HG03103 (cell line): ENCODE measurements around the gene FOXK1.

Experiments
- ATAC-seq: cut with Tn5 transposase; IDR thresholded peaks from one replicate; pipeline ENCODE4 v1.9.1; 2021; ENCODE audit warnings: low read depth; ENCODE audit not compliant: unreplicated experiment

Gene FOXK1

DNA sequence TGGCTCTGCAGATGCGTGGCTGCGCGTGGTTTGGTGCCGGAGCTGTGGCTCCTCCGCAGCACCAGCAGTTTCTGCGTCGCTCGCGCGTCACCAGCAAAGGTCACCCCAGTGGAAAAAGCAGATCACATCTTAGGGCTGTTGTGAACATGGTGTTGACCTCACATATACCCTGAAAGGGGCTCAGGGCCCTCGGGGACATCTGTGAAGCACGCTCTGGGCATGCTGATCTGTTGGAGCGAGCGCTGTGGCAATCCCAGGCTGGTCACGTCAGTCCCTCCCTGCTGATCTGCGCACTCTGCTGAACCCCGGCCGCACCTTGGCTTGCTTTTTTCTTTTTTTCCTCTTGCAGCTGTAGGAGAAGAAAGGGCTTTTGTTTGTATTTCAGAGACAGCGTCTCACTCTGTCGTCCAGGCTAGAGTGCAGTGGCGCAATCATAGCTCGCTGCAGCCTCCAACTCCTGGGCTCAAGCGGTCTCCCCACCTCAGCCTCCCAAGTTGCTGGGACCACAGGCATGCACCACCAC lies 60.0 kb downstream of the FOXK1 start:
- ATAC-seq = no peak

DNA sequence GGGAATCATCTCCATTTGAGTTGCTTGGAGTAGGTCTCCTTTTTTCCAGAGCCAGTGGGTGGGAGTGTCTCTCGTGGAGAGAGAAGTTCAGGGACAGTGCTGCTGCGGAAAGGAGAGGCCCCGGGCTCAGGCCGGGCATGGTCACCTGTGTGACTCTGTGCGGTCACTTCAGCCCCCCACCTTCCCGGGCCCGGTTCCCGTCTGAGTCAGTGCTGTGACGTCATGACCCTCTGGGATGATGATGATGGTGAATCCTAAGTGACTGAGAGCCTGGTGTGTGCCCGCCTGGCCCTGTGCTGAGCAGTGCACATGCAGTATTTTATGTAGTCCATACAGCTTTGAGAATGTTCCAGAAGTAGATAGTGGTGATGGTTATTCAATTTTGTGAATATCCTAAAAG lies 60.8 kb downstream of the FOXK1 start:
- no peak for ATAC-seq

DNA sequence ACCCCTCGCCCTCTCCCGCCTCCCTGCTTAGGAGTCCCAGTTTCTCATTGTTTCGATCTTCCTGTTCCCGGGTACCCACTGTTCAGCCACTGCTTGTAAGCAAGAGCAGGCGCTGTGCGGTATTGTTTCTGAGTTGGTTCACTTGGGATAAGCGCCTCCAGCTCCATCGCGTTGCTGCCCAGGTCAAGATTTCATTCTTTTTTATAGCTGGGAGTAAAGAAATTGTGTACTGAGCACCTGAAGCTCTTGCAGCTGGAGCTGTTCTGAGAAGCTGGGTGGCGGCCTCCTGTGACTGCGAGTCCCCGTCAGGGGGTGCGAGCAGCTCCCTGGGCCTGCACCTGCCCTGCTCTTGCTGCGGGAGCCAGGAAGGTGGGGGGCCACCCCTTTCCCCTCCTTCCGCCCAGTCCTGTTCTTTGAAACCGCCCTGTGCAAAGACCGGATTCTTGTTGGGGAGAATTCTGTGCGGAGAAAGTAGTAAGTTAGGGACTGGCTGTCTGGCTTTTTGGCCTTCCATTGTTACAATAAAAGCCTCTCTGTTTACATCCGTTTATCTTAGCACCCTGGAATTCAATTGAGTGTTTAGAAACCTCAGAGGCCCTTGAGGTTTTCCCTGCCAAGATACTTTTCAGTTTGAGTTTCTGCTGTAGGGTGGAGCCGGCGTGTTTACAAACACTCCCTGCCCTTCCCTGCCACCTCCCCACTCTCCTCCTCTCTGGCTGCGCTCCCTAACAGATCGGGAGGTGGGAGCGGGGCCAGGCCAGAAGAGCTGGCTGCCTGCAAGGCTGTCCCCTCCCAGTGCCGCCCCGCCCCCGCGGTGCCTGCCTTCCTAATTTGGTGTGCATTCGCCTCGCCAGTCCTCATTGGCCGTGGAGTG lies 62.5 kb downstream of the FOXK1 start:
- ATAC-seq = peak; percentile 67

DNA sequence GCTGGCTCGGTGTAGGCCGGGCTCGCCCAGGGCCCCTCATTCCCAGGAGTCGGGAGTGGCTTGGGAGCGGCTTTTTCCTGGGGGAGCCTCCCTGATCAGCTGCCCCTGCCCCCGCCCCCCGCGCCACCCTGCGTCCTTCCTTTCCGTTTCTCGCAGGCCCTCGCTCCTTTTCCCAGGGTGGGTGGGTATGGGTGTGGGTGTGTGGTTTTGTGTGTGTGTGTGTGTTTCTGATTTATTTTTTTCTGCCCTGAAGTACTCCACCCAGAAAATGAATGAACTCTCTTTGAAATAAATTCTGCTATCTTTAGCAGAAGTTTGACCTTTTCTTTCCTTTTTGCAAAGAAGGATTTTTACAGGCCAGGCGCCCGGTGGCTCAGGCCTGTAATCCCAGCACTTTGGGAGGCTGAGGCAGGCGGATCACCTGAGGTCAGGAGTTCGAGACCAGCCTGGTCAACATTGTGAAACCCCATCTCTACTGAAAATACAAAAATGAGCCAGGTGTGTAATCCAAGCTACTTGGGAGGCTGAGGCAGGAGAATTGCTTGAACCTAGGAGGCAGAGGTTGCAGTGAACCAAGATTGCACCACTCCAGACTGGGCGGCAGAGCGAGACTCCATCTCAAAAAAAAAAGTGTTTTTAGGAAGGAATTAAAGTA lies 63.3 kb downstream of the FOXK1 start:
- peak; percentile 13 for ATAC-seq

DNA sequence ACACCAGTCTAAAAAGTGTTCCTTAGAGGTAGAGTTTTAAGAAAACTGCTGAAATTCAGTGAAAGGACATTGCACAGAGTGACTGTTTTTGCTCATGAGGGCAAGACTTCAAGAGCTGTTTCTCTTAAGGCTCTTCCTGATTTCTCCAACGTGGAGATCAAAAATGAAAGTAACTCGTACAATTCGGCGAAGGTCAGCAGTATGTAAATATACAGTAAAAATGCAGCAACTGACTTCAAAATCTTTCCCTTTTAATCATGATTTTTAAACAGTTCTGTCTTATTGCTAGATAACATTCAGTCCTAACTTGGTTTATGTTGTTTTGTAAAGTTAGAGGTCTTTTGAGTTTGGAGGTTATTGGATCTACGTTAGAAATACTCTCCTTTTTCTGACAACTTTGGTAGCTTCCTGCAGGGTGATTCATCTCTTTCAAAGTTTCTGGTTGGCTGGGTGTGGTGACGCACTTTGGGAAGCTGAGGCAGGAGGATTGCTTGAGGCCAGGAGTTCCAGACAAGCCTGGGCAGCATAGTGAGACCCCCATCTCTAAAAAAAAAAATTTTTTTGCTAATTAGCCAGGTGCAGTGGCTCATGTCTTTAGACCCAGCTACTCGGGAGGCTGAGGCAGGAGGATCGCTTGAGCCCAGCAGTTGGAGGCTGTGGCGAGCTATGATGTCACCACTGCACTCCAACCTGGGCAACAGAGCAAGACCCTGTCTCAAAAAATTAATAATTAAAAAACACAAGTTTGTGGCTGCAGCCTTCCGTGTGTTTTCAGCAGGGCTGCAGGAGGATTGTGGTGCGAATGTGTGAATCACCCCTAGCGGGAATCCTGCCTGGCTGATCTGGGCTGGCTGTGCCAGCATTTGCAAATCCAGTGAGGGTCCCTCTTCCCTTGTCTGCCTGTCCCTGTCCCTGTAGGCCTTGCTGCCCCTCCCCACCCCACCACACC lies 64.2 kb downstream of the FOXK1 start:
- no peak for ATAC-seq

DNA sequence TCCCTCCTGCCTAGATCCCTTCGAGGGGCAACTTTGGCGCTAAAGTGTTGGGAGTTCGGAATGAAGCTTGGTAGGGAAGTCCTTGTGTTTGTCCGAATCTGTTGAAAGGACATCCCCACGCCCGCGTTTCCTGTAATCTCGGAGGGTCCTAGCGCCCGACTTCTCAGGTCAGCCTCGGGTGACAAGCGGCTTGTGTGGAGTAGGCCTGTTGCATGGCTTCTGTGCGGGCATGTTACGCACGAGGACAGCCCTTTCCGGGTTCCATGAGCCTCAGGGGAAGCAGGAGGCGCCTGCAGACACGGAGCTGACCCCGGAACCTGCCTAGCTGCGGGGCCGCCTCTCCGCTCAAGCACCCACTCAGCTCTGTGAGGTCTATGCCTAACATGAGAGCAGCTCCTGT lies 64.9 kb downstream of the FOXK1 start:
- ATAC-seq = no peak

DNA sequence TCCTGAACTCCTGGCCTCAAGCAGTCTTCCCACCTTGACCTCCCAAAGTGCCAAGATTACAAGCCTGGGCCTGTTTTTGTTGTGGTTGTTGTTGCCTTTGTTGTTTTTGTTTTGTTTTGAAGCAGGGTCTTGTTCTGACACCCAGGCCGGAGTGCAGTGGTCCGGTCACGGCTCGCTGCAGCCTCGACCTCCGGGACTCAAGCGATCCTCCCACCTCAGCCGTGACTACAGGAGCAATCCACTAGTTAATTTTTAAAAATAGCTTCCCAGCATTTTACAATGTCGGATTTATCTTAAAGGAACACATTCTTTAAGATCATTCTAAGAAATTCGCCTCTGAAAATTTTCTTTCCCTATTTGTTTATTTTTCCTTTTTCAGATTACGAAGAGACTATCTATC lies 65.7 kb downstream of the FOXK1 start:
- no peak for ATAC-seq

DNA sequence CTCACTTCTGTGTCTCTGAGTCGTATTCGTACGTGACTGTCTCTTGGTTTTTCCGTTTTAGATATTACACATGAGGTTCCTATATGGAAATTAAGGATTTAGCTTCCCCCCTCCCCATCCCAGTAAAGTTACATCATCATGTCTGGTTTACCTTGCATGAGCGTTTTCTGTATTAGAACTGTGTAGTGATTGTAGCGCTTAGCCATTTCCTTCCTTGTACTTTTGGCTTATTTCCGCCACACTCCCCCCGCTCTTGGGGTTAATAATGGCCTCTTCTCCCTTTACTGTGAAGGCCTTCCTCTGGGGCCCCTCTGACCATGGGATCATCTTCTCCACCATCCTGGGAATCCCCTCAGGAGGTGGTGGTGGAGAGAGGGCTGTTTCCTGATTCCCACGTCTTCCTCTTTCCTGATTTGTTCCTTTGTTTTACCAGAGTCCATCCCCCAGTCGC lies 66.2 kb downstream of the FOXK1 start:
- ATAC-seq = no peak

DNA sequence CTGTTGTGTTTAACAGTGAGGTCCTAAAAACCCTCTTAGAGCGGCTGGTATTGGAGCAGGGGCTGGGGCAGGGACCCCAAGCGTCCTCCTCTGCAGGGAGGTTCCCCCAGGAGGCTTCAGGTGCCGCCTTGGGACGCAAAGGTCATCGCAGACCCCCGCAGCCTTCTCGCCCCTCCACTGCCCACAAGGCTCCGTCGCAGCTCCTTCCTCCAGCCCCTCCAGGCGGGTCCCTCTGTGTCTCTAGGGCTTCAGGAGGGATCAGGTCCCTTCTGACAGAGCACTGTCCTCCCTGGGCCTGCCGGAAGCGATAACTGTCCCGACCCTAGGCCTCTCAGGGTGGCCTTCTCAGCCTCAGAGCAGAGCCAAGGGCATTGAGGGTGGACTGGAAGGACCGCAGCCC lies 67.3 kb downstream of the FOXK1 start:
- ATAC-seq = no peak

DNA sequence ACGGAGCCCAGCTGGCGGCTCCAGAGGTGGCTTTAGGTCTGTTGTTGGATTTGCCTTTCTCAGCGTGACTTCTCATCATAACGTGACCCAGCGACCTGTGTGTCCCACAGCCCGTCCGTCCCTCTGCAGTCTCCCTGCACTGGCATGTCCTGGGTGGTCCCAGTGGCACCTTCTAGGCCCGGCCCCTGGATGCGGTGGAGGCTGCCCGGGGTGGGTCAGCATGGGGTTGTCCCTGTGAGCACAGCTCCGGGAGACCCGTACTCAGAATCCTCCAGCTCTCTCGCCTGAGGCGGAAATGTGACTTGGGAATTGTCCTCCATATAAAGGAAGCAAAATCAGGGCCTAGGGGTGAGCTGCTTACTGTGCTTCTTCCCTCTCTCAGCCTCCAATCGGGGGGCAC lies 67.7 kb downstream of the FOXK1 start:
- no peak for ATAC-seq

DNA sequence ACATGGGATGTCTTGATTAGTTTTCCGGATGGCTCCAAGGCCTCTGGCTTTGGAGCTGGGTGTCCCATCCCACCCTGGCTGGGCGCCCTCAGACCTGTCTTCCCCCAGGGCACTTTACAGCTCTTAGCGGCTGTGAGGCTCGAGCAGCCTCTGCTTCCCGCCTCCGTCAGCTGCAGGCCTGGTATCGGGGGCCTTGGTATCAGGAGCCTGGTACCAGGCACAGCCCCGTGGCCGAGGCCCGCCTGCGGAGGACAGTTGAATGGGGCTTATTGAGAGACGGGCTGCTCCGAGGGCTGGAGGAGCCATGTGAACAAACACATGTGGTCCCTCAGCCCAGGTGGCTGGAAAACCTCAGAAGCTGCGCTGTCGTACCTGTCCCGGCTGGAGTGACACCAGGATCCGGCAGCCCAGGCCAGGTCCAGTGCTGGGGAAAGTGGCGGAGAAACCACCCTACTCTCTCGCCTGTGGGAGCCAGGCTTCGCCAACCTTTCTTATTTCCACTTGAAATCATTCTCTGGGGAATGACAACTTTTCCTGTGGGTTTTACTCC lies 69.4 kb downstream of the FOXK1 start:
- ATAC-seq = no peak

DNA sequence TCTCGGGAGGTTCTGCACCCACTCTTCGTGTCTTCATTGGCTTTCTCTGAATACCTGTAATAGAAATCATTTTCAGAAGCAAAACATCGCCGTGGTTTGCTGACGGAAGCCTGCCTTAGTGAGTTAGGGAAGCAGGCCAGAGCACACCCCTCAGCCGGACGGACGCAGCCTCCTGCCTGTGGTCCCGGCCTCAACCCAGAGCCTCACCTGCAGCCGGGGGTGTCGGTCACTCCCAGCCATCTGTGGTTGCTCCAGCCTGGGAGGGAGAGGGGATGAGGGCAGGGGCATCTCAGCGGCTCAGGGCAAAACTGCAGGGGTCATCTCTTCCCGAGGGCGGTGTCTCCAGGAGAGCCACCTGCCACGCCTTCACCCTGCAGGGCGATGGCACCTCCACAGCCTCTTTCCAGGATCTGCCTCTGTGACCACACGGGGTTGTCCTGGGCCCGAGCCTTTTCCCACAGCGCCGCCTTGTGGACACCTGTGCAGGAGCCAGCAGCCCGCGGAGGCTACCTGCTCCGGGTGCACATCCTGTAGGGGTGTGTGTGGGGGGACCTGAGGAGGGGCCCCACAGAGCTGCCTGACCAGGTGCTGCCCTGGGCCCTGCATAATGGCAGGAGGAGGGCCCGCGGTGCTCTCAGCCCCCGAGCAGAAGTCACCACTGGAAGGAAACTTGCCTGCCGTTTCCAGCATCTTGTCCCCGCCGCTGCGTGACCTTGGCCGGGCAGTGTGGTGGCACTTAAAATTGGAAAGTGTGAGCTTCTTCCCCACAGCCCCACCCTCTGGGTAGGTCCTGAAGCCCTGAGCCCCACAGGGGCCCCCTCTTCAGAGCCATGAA lies 71.7 kb downstream of the FOXK1 start:
- ATAC-seq = peak; percentile 87

DNA sequence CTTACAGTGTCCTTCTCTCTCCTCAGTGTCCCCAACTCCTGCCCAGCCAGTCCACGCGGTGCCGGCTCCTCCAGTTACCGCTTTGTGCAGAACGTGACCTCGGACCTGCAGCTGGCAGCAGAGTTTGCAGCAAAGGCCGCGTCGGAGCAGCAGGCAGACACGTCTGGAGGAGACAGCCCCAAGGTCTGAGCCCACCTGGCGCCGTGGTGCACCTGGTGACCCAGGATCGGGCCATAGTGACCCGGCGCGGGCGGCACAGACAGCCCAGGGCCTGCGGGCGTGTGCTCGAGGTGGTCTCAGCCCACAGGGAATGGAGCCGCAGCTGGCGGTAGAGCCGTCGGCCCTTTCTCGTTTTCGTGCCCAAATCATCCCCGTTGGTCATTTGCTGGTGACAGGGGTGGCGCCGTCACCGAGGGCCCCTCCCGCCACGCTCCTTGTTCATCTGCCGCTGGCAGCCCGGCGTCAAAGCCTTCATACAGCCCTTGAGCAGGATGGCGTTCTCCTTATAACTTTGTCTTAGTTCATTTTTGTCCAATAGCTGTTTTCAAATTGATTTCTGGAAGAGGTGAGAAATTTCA lies 72.4 kb downstream of the FOXK1 start:
- ATAC-seq = no peak

DNA sequence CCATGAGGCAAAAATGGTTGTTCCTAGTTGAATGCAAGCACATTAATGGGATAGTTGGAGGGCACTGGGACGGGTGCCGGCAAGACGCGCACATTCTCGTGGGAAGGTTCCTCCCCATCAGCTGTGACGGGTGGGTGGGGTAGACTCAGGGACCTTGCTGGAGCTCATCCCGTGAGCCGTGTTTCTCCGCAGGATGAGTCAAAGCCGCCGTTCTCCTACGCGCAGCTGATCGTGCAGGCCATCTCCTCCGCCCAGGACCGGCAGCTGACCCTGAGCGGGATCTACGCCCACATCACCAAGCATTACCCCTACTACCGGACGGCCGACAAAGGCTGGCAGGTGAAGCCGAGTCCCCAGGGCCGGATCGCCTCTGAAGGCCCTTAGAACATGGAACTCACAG lies 73.0 kb downstream of the FOXK1 start:
- ATAC-seq = no peak

DNA sequence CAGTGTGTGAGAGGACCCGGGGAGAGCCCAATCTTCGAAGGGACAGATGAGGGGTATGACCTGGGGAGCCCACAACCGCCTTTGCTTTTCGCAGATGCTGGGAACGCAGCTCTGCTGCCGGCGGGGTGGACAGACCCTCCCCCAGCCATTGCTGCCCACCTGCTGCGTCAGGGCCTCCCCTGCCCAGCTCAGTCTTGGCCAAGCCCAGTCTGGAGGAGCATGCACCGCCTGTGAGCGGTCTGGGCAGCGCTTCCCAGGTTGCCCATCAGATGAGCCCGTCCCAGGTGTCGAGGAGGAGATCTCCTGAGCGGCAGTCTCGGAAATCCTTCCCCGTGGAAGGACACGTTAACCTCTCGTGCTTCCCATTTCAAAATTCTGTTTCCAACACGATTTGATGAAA lies 76.0 kb downstream of the FOXK1 start:
- no peak for ATAC-seq

DNA sequence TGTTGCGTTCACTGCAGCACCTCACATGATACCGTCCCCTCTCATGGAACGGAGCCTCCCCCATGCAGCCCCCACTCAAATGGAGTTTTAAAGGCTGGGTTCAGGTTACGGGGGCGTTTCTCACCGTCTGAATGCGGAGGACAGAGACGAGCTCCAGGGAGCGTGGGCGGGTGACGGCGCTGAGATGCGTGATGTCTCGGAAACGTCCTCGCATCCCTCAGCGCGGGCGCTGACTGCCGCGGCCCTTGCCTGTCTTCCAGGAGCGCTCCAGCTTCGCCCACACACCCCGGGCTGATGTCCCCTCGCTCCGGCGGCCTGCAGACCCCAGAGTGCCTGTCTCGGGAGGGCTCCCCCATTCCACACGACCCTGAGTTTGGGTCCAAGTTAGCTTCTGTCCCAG lies 76.7 kb downstream of the FOXK1 start:
- no peak for ATAC-seq

DNA sequence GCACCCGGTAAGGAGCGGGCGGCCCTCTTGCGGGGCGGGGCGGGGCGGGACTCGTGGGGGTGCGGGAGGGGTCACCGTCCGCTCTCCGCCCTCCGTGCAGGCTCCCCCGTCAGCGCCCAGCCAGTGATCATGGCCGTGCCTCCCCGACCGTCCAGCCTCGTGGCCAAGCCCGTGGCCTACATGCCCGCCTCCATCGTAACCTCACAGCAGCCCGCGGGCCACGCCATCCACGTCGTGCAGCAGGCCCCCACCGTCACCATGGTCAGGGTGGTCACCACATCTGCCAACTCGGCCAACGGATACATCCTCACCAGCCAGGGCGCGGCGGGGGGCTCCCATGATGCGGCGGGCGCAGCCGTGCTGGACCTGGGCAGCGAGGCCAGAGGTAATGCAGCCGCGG lies 77.1 kb downstream of the FOXK1 start:
- no peak for ATAC-seq

DNA sequence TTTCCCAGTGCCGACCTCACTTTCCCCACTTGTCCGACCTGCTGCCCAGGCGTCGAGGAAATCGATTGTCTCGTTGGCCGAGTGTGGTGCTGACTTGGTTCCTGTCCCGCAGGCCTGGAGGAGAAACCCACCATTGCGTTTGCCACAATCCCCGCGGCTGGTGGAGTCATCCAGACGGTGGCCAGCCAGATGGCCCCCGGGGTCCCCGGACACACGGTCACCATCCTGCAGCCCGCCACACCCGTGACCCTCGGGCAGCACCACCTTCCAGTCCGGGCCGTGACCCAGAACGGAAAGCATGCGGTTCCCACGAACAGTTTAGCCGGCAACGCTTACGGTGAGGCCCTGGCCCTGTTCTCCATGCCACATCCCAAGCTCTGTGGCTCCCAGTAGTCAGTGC lies 78.9 kb downstream of the FOXK1 start:
- no peak for ATAC-seq
